Type B pancreatic cell (in vitro differentiated cells): ENCODE results near the gene PTGR3. TPM values are rescaled to one million over a fixed set of nuclear protein-coding genes. Genes with fewer than 3 reads are reported as not detected.
A peak's percentile ranks its signal among the peaks of the same experiment; 100 is the strongest.

Source experiments
- DNase-seq: peaks from one replicate; pipeline ENCODE4 v3.0.0; 2021; ENCODE audit warnings: mixed read lengths; ENCODE audit not compliant: unreplicated experiment; ENCODE audit errors: extremely low spot score
- H3K27ac Mint-ChIP-seq: 2 replicates; pipeline ENCODE4 v1.8.0; 2021; ENCODE audit warnings: mild to moderate bottlenecking, mixed read lengths
- H3K27me3 Mint-ChIP-seq: 2 replicates; pipeline ENCODE4 v1.8.0; 2021; ENCODE audit warnings: mixed read lengths
- H3K36me3 Mint-ChIP-seq: 2 replicates; pipeline ENCODE4 v1.8.0; 2021; ENCODE audit warnings: mixed read lengths
- H3K4me1 Mint-ChIP-seq: one replicate; pipeline ENCODE4 v1.8.0; 2021; ENCODE audit warnings: mixed read lengths; ENCODE audit not compliant: unreplicated experiment
- H3K4me3 Mint-ChIP-seq: 2 replicates; pipeline ENCODE4 v1.8.0; 2021; ENCODE audit warnings: mild to moderate bottlenecking, mixed read lengths
- H3K9me3 Mint-ChIP-seq: 2 replicates; pipeline ENCODE4 v1.8.0; 2021; ENCODE audit warnings: mixed read lengths
- CTCF ChIP-seq: fragments of 200-600 bp; sonication (generic); conservative IDR thresholded peaks from 2 replicates; pipeline ENCODE4 v1.5.0; 2021; ENCODE audit warnings: antibody characterized with exemption, mild to moderate bottlenecking
- total RNA-seq: library from RNA; stranded (reverse); gene quantifications from 2 replicates; pipeline ENCODE4 v1.2.1, GENCODE V29; 2021; ENCODE audit warnings: low replicate concordance

Gene PTGR3
- total RNA-seq, 1 donor from 2014 or later: 86.7 TPM

GRCh38 chr18:75235896-75236295 is 27.0 kb upstream of the PTGR3 start:
- Mint-ChIP-seq H3K4me3 (no peak overlapping the region), H3K27me3 (peaks cover 13% of the 10 kb centered on the region), H3K4me1 (peaks cover 42% of the 10 kb centered on the region), H3K9me3 (no peaks in the 10 kb centered on the region), H3K36me3 (peaks cover 31% of the 10 kb centered on the region), H3K27ac (no peak overlapping the region)
- no peak for DNase-seq
- no peak for TF ChIP-seq CTCF

GRCh38 chr18:75234901-75235300 is 26.0 kb upstream of the PTGR3 start:
- peaks cover 49% of the 10 kb centered on the region for H3K4me1 Mint-ChIP-seq
- DNase-seq: no peak
- peaks cover 3% of the 10 kb centered on the region for H3K9me3 Mint-ChIP-seq
- H3K4me3 Mint-ChIP-seq: no peak overlapping the region
- peaks cover 13% of the 10 kb centered on the region for H3K27me3 Mint-ChIP-seq
- no peak overlapping the region for H3K27ac Mint-ChIP-seq
- no peak for TF ChIP-seq CTCF
- H3K36me3 Mint-ChIP-seq: peaks cover 35% of the 10 kb centered on the region

GRCh38 chr18:75231053-75231406 is 22.1 kb upstream of the PTGR3 start:
- Mint-ChIP-seq H3K27me3 (peaks cover 13% of the 10 kb centered on the region), H3K4me1 (peaks cover 70% of the 10 kb centered on the region), H3K36me3 (peaks cover 23% of the 10 kb centered on the region), H3K9me3 (peaks cover 6% of the 10 kb centered on the region), H3K27ac (no peak overlapping the region), H3K4me3 (no peak overlapping the region)
- no peak for TF ChIP-seq CTCF
- no peak for DNase-seq

GRCh38 chr18:75230163-75231052 is 21.5 kb upstream of the PTGR3 start:
- H3K4me1 Mint-ChIP-seq: peaks cover 72% of the 10 kb centered on the region
- H3K4me3 Mint-ChIP-seq: no peak overlapping the region
- no peak for TF ChIP-seq CTCF
- H3K27me3 Mint-ChIP-seq: peaks cover 10% of the 10 kb centered on the region
- H3K36me3 Mint-ChIP-seq: peaks cover 16% of the 10 kb centered on the region
- DNase-seq: no peak
- peaks cover 6% of the 10 kb centered on the region for H3K9me3 Mint-ChIP-seq
- peak overlapping the region; percentile 65 for H3K27ac Mint-ChIP-seq

- Mint-ChIP-seq H3K36me3 (peaks cover 12% of the 10 kb centered on the region), H3K4me3 (no peak overlapping the region), H3K27me3 (peaks cover 7% of the 10 kb centered on the region), H3K27ac (no peak overlapping the region), H3K4me1 (peaks cover 76% of the 10 kb centered on the region), H3K9me3 (peaks cover 6% of the 10 kb centered on the region)
- TF ChIP-seq CTCF: no peak
- DNase-seq: no peak
Measured at GRCh38 chr18:75229437-75229836, 20.5 kb upstream of the PTGR3 start.
